Testis (tissue), 2 donors: ENCODE data around the gene MEIKIN.

Experiments
- CTCF ChIP-seq, 3 experiments: fragments of 450-650 bp in 2 of 3; fragments of 200-600 bp in 1 of 3; sonication (generic) in 1 of 3; IDR thresholded peaks; one replicate each; pipeline ENCODE4 v1.5.1; 2016 to 2019; ENCODE audit warnings: antibody characterized with exemption in 3 of 3, mild to moderate bottlenecking in 2 of 3, moderate library complexity in 1 of 3
- POLR2A ChIP-seq: fragments of 450-650 bp; IDR thresholded peaks from one replicate; pipeline ENCODE4 v1.6.1; 2017; ENCODE audit warnings: antibody characterized with exemption, mild to moderate bottlenecking, moderate library complexity

GRCh38 chr5:131812371-131813160 lies 132.9 kb downstream of the MEIKIN start:
- no peak for TF ChIP-seq CTCF (IDR thresholded peaks at IDR 0.05)
- no peak for TF ChIP-seq POLR2A
